Panc1 (cell line): Measurements from ENCODE around the gene UBE2Q1. TPM values are rescaled to one million over a fixed set of nuclear protein-coding genes. Genes with fewer than 3 reads are reported as not detected.

ENCODE experiments used
- ATAC-seq: fragments of 200-7000 bp; cut with Tn5 transposase; 2 replicates; pipeline ENCODE4 v1.9.1; 2020; ENCODE audit warnings: mild to moderate bottlenecking, moderate library complexity
- BruUV-seq: library from RNA; stranded (reverse); fragments of 400-500 nt; replicated peaks from 2 replicates; lab custom pipeline; 2021; lab: Mats Ljungman, UMichigan
- CTCF ChIA-PET: fragments of 300-600 bp; sonication (Branson Sonifier 250); formaldehyde crosslinking; loops from one replicate; lab custom pipeline; 2022; ENCODE audit warnings: antibody characterized with exemption; lab: Charles Lee
- POLR2A ChIA-PET: fragments of 300-600 bp; sonication (Branson Sonifier 250); formaldehyde crosslinking; loops from one replicate; lab custom pipeline; 2022; ENCODE audit warnings: antibody characterized with exemption; lab: Charles Lee
- DNase-seq: peaks from one replicate; pipeline ENCODE4 v3.0.0-alpha.2; 2010; ENCODE audit warnings: low read depth, low spot score
- H3K27ac ChIP-seq: 2 replicates; pipeline ENCODE4 v1.5.1; 2011; ENCODE audit warnings: mild to moderate bottlenecking, low read length, inconsistent platforms
- H3K27me3 ChIP-seq: fragments of 200-500 bp; sonication (Bioruptor generic); 2 replicates; pipeline ENCODE4 v1.6.0; 2014; ENCODE audit warnings: low read length, inconsistent platforms; ENCODE audit not compliant: control insufficient read depth, insufficient read depth
- H3K36me3 ChIP-seq: fragments of 200-500 bp; sonication (Bioruptor generic); 2 replicates; pipeline ENCODE4 v1.5.1; 2014; ENCODE audit warnings: inconsistent platforms, mild to moderate bottlenecking, low read length, moderate library complexity; ENCODE audit not compliant: control insufficient read depth, insufficient read depth
- H3K4me1 ChIP-seq: 2 replicates; pipeline ENCODE4 v1.5.1; 2011; ENCODE audit warnings: inconsistent platforms, mild to moderate bottlenecking, low read length, moderate library complexity; ENCODE audit not compliant: control insufficient read depth, insufficient read depth
- H3K4me3 ChIP-seq, 2 experiments: 2 replicates each; pipeline ENCODE4 v1.5.1; 2011 to 2012; ENCODE audit warnings: low read depth in 2 of 2, low read length in 2 of 2, mild to moderate bottlenecking in 2 of 2, inconsistent platforms in 1 of 2, moderate library complexity in 1 of 2
- H3K9me3 ChIP-seq: fragments of 200-500 bp; sonication (Bioruptor generic); 2 replicates; pipeline ENCODE4 v1.5.1; 2014; ENCODE audit warnings: low read depth, mild to moderate bottlenecking, inconsistent platforms, low read length, moderate library complexity; ENCODE audit not compliant: control insufficient read depth, insufficient read depth
- CTCF ChIP-seq: fragments of 450-650 bp; IDR thresholded peaks from 2 replicates; pipeline ENCODE4 v1.5.1; 2017; ENCODE audit warnings: mild to moderate bottlenecking
- POLR2AphosphoS5 ChIP-seq: IDR thresholded peaks from 2 replicates; pipeline ENCODE4 v1.6.1; 2012; ENCODE audit warnings: mild to moderate bottlenecking, low read depth, low read length, moderate library complexity
- REST ChIP-seq, 2 experiments: IDR thresholded peaks; 2 replicates each; pipeline ENCODE4 v1.6.1; 2011 to 2012; ENCODE audit warnings: low read depth in 2 of 2, control low read depth in 1 of 2, low read length in 1 of 2, mild to moderate bottlenecking in 1 of 2, moderate library complexity in 1 of 2; ENCODE audit not compliant: insufficient read depth in 1 of 2
- SIN3A ChIP-seq: IDR thresholded peaks from 2 replicates; pipeline ENCODE4 v1.6.1; 2012; ENCODE audit warnings: low read depth, mild to moderate bottlenecking, low read length, moderate library complexity, borderline replicate concordance; ENCODE audit not compliant: insufficient read depth
- TCF7L2 ChIP-seq: IDR thresholded peaks from 2 replicates; pipeline ENCODE4 v1.6.1; 2011; ENCODE audit warnings: mild to moderate bottlenecking, low read depth, low read length, inconsistent platforms
- in situ Hi-C: cut with HindIII; loops from 2 replicates; pipeline ENCODE4 v1.10.0; 2016; ENCODE audit warnings: low sequenced_read_pairs, low pct_unique_long_range_greater_than_20kb
- intact Hi-C: fragments of 100-400 bp; cut with micrococcal nuclease; formaldehyde crosslinking; loops from one replicate; pipeline ENCODE4 v1.10.0; 2022; ENCODE audit not compliant: unreplicated experiment
- total RNA-seq: library from RNA; stranded (reverse); gene quantifications from one replicate; pipeline ENCODE4 v1.2.1, GENCODE V29; 2021; ENCODE audit not compliant: unreplicated experiment

Gene UBE2Q1
- total RNA-seq, 1 experiment from 2014 or later, result 96.0 TPM

- intact Hi-C loops, result no loop called here
- POLR2A ChIA-PET, result no interaction called here
- no TSS peak for BruUV-seq
- TF ChIP-seq CTCF, result no peak
- TF ChIP-seq TCF7L2, result no peak
- TF ChIP-seq POLR2AphosphoS5, result no peak
- no peak for TF ChIP-seq REST (IDR thresholded peaks at IDR 0.05; ENCODE audit: insufficient read depth in 1 of 2, low read depth in 2 of 2, low read length in 1 of 2)
- TF ChIP-seq SIN3A, result no peak
- in situ Hi-C loops, result no loop called here
- ATAC-seq (no peak), DNase-seq (no peak)
- no peak overlapping the region for H3K27ac ChIP-seq
- no peaks in the 10 kb centered on the region for H3K9me3 ChIP-seq
- CTCF ChIA-PET, result no interaction called here
- peaks cover 31% of the 10 kb centered on the region for H3K36me3 ChIP-seq
- no peak overlapping the region for H3K4me3 ChIP-seq
- no peaks in the 10 kb centered on the region for H3K27me3 ChIP-seq
- H3K4me1 ChIP-seq, result no peaks in the 10 kb centered on the region
Measured at GRCh38 chr1:154598871-154599635, 40.6 kb upstream of the UBE2Q1 start.

- ChIA-PET CTCF (no interaction called here), POLR2A (interaction anchor here (0.6 to 0.9 kb wide), 2 partner anchors 10 to 16 kb away, joined by 3 read pairs; no protein-coding TSS in a partner anchor)
- TF ChIP-seq REST (IDR thresholded peaks at IDR 0.05; ENCODE audit: insufficient read depth in 1 of 2, low read depth in 2 of 2, low read length in 1 of 2), result no peak
- no peak for TF ChIP-seq CTCF
- TF ChIP-seq POLR2AphosphoS5, result no peak
- no peak for TF ChIP-seq TCF7L2
- TF ChIP-seq SIN3A, result no peak
- H3K4me1 ChIP-seq, result no peaks in the 10 kb centered on the region; the same call in 1 of the 2 replicates
- DNase-seq (no peak), ATAC-seq (no peak)
- in situ Hi-C loops, result no loop called here
- peaks cover 31% of the 10 kb centered on the region for H3K36me3 ChIP-seq
- H3K27ac ChIP-seq, result no peak overlapping the region
- intact Hi-C loops, result no loop called here
- no TSS peak for BruUV-seq
- no peaks in the 10 kb centered on the region for H3K9me3 ChIP-seq
- no peaks in the 10 kb centered on the region for H3K27me3 ChIP-seq
- no peak overlapping the region for H3K4me3 ChIP-seq
Measured at GRCh38 chr1:154595621-154596020, 37.2 kb upstream of the UBE2Q1 start.
